ENCODE measurements around the gene SYT9.
"Not testable (repeated sequence)": the region's sequence is repeated elsewhere in the genome, so short reads cannot be mapped to it uniquely, and the experiment has no call there.

SYT9 gene

GRCh38 chr11:7335442-7335841, 83.7 kb downstream of the SYT9 start:
- H3K4me3 Mint-ChIP-seq; H3K4me1 Mint-ChIP-seq (ENCODE audit: low read depth); intact Hi-C loops (cut with micrococcal nuclease); H3K36me3 Mint-ChIP-seq (ENCODE audit: low read depth); H3K9me3 Mint-ChIP-seq; H3K27me3 Mint-ChIP-seq; H3K27ac Mint-ChIP-seq: not testable (repeated sequence)

GRCh38 chr11:7341551-7341950, 89.8 kb downstream of the SYT9 start:
- Mint-ChIP-seq H3K4me3 (no peak overlapping the region), H3K27me3 (peaks cover 11% of the 10 kb centered on the region), H3K4me1 (ENCODE audit: low read depth) (no peaks in the 10 kb centered on the region), H3K9me3 (no peaks in the 10 kb centered on the region), H3K27ac (no peak overlapping the region), H3K36me3 (ENCODE audit: low read depth) (no peaks in the 10 kb centered on the region)
- intact Hi-C loops (cut with micrococcal nuclease), result no loop called here

GRCh38 chr11:7347611-7348431, 96.1 kb downstream of the SYT9 start:
- no peak overlapping the region for H3K27ac Mint-ChIP-seq
- H3K9me3 Mint-ChIP-seq, result no peaks in the 10 kb centered on the region
- no peaks in the 10 kb centered on the region for H3K36me3 Mint-ChIP-seq (ENCODE audit: low read depth)
- H3K27me3 Mint-ChIP-seq, result peaks cover 10% of the 10 kb centered on the region
- H3K4me1 Mint-ChIP-seq (ENCODE audit: low read depth), result no peaks in the 10 kb centered on the region
- intact Hi-C loops (cut with micrococcal nuclease), result no loop called here
- H3K4me3 Mint-ChIP-seq, result no peak overlapping the region

GRCh38 chr11:7348432-7349304, 97.0 kb downstream of the SYT9 start:
- intact Hi-C loops (cut with micrococcal nuclease), result no loop called here
- no peak overlapping the region for H3K27ac Mint-ChIP-seq
- H3K4me3 Mint-ChIP-seq, result no peak overlapping the region
- no peaks in the 10 kb centered on the region for H3K9me3 Mint-ChIP-seq
- peaks cover 12% of the 10 kb centered on the region for H3K27me3 Mint-ChIP-seq
- no peaks in the 10 kb centered on the region for H3K36me3 Mint-ChIP-seq (ENCODE audit: low read depth)
- H3K4me1 Mint-ChIP-seq (ENCODE audit: low read depth), result no peaks in the 10 kb centered on the region

- no peak overlapping the region for H3K4me3 Mint-ChIP-seq
- no peaks in the 10 kb centered on the region for H3K4me1 Mint-ChIP-seq (ENCODE audit: low read depth)
- intact Hi-C loops (cut with micrococcal nuclease), result no loop called here
- no peaks in the 10 kb centered on the region for H3K9me3 Mint-ChIP-seq
- H3K36me3 Mint-ChIP-seq (ENCODE audit: low read depth), result no peaks in the 10 kb centered on the region
- H3K27me3 Mint-ChIP-seq, result peaks cover 4% of the 10 kb centered on the region
- H3K27ac Mint-ChIP-seq, result no peak overlapping the region
Observed at GRCh38 chr11:7351228-7351627, 99.5 kb downstream of the SYT9 start.

- peaks cover 2% of the 10 kb centered on the region for H3K27me3 Mint-ChIP-seq
- H3K9me3 Mint-ChIP-seq, result no peaks in the 10 kb centered on the region
- intact Hi-C loops (cut with micrococcal nuclease), result loop anchor here (1.0 to 2.0 kb wide), 2 partner anchors 89 to 342 kb away; no protein-coding TSS in a partner anchor
- H3K36me3 Mint-ChIP-seq (ENCODE audit: low read depth), result no peaks in the 10 kb centered on the region
- H3K4me1 Mint-ChIP-seq (ENCODE audit: low read depth), result no peaks in the 10 kb centered on the region
- no peak overlapping the region for H3K4me3 Mint-ChIP-seq
- no peak overlapping the region for H3K27ac Mint-ChIP-seq
Observed at GRCh38 chr11:7353100-7353499, 101.4 kb downstream of the SYT9 start.

GRCh38 chr11:7364660-7365059, 113.0 kb downstream of the SYT9 start:
- H3K27me3 Mint-ChIP-seq, result no peaks in the 10 kb centered on the region
- H3K36me3 Mint-ChIP-seq (ENCODE audit: low read depth), result no peaks in the 10 kb centered on the region
- intact Hi-C loops (cut with micrococcal nuclease), result no loop called here
- no peak overlapping the region for H3K4me3 Mint-ChIP-seq
- no peaks in the 10 kb centered on the region for H3K4me1 Mint-ChIP-seq (ENCODE audit: low read depth)
- H3K9me3 Mint-ChIP-seq, result no peaks in the 10 kb centered on the region
- no peak overlapping the region for H3K27ac Mint-ChIP-seq

- Mint-ChIP-seq H3K9me3 (peaks cover 8% of the 10 kb centered on the region), H3K27me3 (no peaks in the 10 kb centered on the region), H3K36me3 (ENCODE audit: low read depth) (no peaks in the 10 kb centered on the region), H3K27ac (no peak overlapping the region), H3K4me3 (no peak overlapping the region), H3K4me1 (ENCODE audit: low read depth) (no peaks in the 10 kb centered on the region)
- intact Hi-C loops (cut with micrococcal nuclease), result no loop called here
Observed at GRCh38 chr11:7367803-7368202, 116.1 kb downstream of the SYT9 start.

GRCh38 chr11:7376386-7376785, 124.7 kb downstream of the SYT9 start:
- intact Hi-C loops (cut with micrococcal nuclease), result no loop called here
- Mint-ChIP-seq H3K27me3 (no peaks in the 10 kb centered on the region), H3K4me1 (ENCODE audit: low read depth) (no peaks in the 10 kb centered on the region), H3K9me3 (peaks cover 8% of the 10 kb centered on the region), H3K27ac (no peak overlapping the region), H3K36me3 (ENCODE audit: low read depth) (no peaks in the 10 kb centered on the region), H3K4me3 (no peak overlapping the region)

GRCh38 chr11:7381937-7382336, 130.2 kb downstream of the SYT9 start:
- H3K36me3 Mint-ChIP-seq (ENCODE audit: low read depth), result no peaks in the 10 kb centered on the region
- intact Hi-C loops (cut with micrococcal nuclease), result no loop called here
- no peak overlapping the region for H3K27ac Mint-ChIP-seq
- H3K27me3 Mint-ChIP-seq, result no peaks in the 10 kb centered on the region
- no peak overlapping the region for H3K4me3 Mint-ChIP-seq
- no peaks in the 10 kb centered on the region for H3K9me3 Mint-ChIP-seq
- H3K4me1 Mint-ChIP-seq (ENCODE audit: low read depth), result no peaks in the 10 kb centered on the region

GRCh38 chr11:7383406-7383805, 131.7 kb downstream of the SYT9 start:
- intact Hi-C loops (cut with micrococcal nuclease), result no loop called here
- no peaks in the 10 kb centered on the region for H3K4me1 Mint-ChIP-seq (ENCODE audit: low read depth)
- no peaks in the 10 kb centered on the region for H3K27me3 Mint-ChIP-seq
- H3K9me3 Mint-ChIP-seq, result no peaks in the 10 kb centered on the region
- H3K27ac Mint-ChIP-seq, result no peak overlapping the region
- no peaks in the 10 kb centered on the region for H3K36me3 Mint-ChIP-seq (ENCODE audit: low read depth)
- no peak overlapping the region for H3K4me3 Mint-ChIP-seq

GRCh38 chr11:7384691-7385090, 133.0 kb downstream of the SYT9 start:
- Mint-ChIP-seq H3K4me3 (no peak overlapping the region), H3K27ac (no peak overlapping the region), H3K4me1 (ENCODE audit: low read depth) (no peaks in the 10 kb centered on the region), H3K36me3 (ENCODE audit: low read depth) (no peaks in the 10 kb centered on the region), H3K9me3 (no peaks in the 10 kb centered on the region), H3K27me3 (no peaks in the 10 kb centered on the region)
- intact Hi-C loops (cut with micrococcal nuclease), result no loop called here

- Mint-ChIP-seq H3K9me3 (no peaks in the 10 kb centered on the region), H3K4me1 (ENCODE audit: low read depth) (no peaks in the 10 kb centered on the region), H3K27me3 (no peaks in the 10 kb centered on the region), H3K36me3 (ENCODE audit: low read depth) (no peaks in the 10 kb centered on the region), H3K4me3 (no peak overlapping the region), H3K27ac (no peak overlapping the region)
- intact Hi-C loops (cut with micrococcal nuclease), result no loop called here
Observed at GRCh38 chr11:7385532-7385931, 133.8 kb downstream of the SYT9 start.

All from dendritic cell treated with granulocyte-macrophage colony-stimulating factor and Interleukin-4, amounts not matched to agents 40 ng/mL and 50 ng/mL, for 4 days (primary cell).